Hepatocyte (in vitro differentiated cells): ENCODE results near the gene ACER1. TPM values are rescaled to one million over a fixed set of nuclear protein-coding genes. Genes with fewer than 3 reads are reported as not detected.
"Not testable (repeated sequence)": the region's sequence is repeated elsewhere in the genome, so short reads cannot be mapped to it uniquely, and the experiment has no call there.

Experiments used
- DNase-seq: peaks from one replicate; pipeline ENCODE4 v3.0.0-alpha.2; 2016; ENCODE audit warnings: low spot score
- H2AFZ ChIP-seq: fragments of 200-600 bp; sonication (generic); 2 replicates; pipeline ENCODE4 v1.6.0; 2016; ENCODE audit warnings: antibody characterized with exemption, mild to moderate bottlenecking
- H3K27ac ChIP-seq: fragments of 200-600 bp; sonication (generic); 2 replicates; pipeline ENCODE4 v1.5.1; 2016; ENCODE audit warnings: mild to moderate bottlenecking
- H3K27me3 ChIP-seq: fragments of 200-600 bp; sonication (generic); 2 replicates; pipeline ENCODE4 v1.6.1; 2016
- H3K36me3 ChIP-seq: fragments of 200-600 bp; sonication (generic); replicated peaks from 2 replicates; pipeline ENCODE4 v1.5.1; 2016; ENCODE audit warnings: low read depth; ENCODE audit not compliant: insufficient read depth
- H3K4me1 ChIP-seq: fragments of 200-600 bp; sonication (generic); 2 replicates; pipeline ENCODE4 v1.5.1; 2016; ENCODE audit warnings: mild to moderate bottlenecking, moderate library complexity; ENCODE audit not compliant: insufficient read depth
- H3K4me2 ChIP-seq: fragments of 200-600 bp; sonication (generic); 2 replicates; pipeline ENCODE4 v1.6.0; 2016
- H3K4me3 ChIP-seq: fragments of 200-600 bp; sonication (generic); 2 replicates; pipeline ENCODE4 v1.5.1; 2016; ENCODE audit warnings: mild to moderate bottlenecking
- H3K79me2 ChIP-seq: fragments of 200-600 bp; sonication (generic); 2 replicates; pipeline ENCODE4 v1.6.0; 2017; ENCODE audit warnings: mild to moderate bottlenecking
- H3K9me2 ChIP-seq: fragments of 200-600 bp; sonication (generic); replicated peaks from 2 replicates; pipeline ENCODE4 v1.6.0; 2017; ENCODE audit warnings: mild to moderate bottlenecking; ENCODE audit not compliant: insufficient read depth
- H3K9me3 ChIP-seq: fragments of 200-600 bp; sonication (generic); 2 replicates; pipeline ENCODE4 v1.5.1; 2016; ENCODE audit warnings: low read depth, mild to moderate bottlenecking
- H4K20me1 ChIP-seq: fragments of 200-600 bp; sonication (generic); 2 replicates; pipeline ENCODE4 v1.6.0; 2016; ENCODE audit warnings: mild to moderate bottlenecking; ENCODE audit not compliant: insufficient read depth, poor library complexity, severe bottlenecking
- EZH2 ChIP-seq: fragments of 200-600 bp; sonication (generic); IDR thresholded peaks from 2 replicates; pipeline ENCODE4 v1.6.1; 2016; ENCODE audit warnings: antibody characterized with exemption, mild to moderate bottlenecking, borderline replicate concordance
- EZH2phosphoT487 ChIP-seq: fragments of 200-600 bp; sonication (generic); IDR thresholded peaks from one replicate; pipeline ENCODE4 v1.6.1; 2018; ENCODE audit warnings: antibody characterized with exemption, mild to moderate bottlenecking, low read depth, moderate library complexity; ENCODE audit not compliant: unreplicated experiment, severe bottlenecking
- WGBS: methylation state at CpG from one replicate; pipeline ENCODE4 v1.1.6; 2016; ENCODE audit warnings: low lambda C conversion rate; ENCODE audit errors: missing lambda C conversion rate; 5-methylcytosine and 5-hydroxymethylcytosine counted together
- polyA plus RNA-seq: library from polyadenylated mRNA; unstranded; fragments of >200 nt; fragmentation: Nextera tagmentation; extraction: Ambion mirVana; gene quantifications from 2 replicates; pipeline ENCODE4 v1.2.1, GENCODE V29; 2016
- total RNA-seq: library from RNA; depleted of rRNA; stranded (reverse); fragments of >200 nt; gene quantifications from 2 replicates; pipeline ENCODE4 v1.2.3, GENCODE V29; 2014
- TF ChIP-seq, protein P1 (sequence below): fragments of 200-600 bp; sonication (generic); IDR thresholded peaks from 2 replicates; pipeline ENCODE4 v1.5.1; 2016; ENCODE audit warnings: antibody characterized with exemption, mild to moderate bottlenecking; ENCODE audit not compliant: poor library complexity

ACER1 gene
- total and polyA plus RNA-seq, 2 experiments from 2014 or later, result not detected

GRCh38 chr19:6288737-6289136, 44.7 kb downstream of the ACER1 start:
- Histone ChIP-seq H3K4me1 (no peaks in the 10 kb centered on the region), H3K79me2 (no peaks in the 10 kb centered on the region), H3K9me3 (no peaks in the 10 kb centered on the region), H3K9me2 (no peaks in the 10 kb centered on the region), H3K4me2 (no peak overlapping the region), H3K27me3 (no peaks in the 10 kb centered on the region), H3K36me3 (no peaks in the 10 kb centered on the region), H3K27ac (no peak overlapping the region), H4K20me1 (no peaks in the 10 kb centered on the region), H2AFZ (no peak overlapping the region), H3K4me3 (no peak overlapping the region)
- no peak for TF ChIP-seq EZH2
- TF ChIP-seq, protein P1, sequence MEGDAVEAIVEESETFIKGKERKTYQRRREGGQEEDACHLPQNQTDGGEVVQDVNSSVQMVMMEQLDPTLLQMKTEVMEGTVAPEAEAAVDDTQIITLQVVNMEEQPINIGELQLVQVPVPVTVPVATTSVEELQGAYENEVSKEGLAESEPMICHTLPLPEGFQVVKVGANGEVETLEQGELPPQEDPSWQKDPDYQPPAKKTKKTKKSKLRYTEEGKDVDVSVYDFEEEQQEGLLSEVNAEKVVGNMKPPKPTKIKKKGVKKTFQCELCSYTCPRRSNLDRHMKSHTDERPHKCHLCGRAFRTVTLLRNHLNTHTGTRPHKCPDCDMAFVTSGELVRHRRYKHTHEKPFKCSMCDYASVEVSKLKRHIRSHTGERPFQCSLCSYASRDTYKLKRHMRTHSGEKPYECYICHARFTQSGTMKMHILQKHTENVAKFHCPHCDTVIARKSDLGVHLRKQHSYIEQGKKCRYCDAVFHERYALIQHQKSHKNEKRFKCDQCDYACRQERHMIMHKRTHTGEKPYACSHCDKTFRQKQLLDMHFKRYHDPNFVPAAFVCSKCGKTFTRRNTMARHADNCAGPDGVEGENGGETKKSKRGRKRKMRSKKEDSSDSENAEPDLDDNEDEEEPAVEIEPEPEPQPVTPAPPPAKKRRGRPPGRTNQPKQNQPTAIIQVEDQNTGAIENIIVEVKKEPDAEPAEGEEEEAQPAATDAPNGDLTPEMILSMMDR, result no peak
- TF ChIP-seq EZH2phosphoT487, result no peak
- 94% methylated on average over 1 of the region's 1 CpG for WGBS
- DNase-seq, result no peak

DNA sequence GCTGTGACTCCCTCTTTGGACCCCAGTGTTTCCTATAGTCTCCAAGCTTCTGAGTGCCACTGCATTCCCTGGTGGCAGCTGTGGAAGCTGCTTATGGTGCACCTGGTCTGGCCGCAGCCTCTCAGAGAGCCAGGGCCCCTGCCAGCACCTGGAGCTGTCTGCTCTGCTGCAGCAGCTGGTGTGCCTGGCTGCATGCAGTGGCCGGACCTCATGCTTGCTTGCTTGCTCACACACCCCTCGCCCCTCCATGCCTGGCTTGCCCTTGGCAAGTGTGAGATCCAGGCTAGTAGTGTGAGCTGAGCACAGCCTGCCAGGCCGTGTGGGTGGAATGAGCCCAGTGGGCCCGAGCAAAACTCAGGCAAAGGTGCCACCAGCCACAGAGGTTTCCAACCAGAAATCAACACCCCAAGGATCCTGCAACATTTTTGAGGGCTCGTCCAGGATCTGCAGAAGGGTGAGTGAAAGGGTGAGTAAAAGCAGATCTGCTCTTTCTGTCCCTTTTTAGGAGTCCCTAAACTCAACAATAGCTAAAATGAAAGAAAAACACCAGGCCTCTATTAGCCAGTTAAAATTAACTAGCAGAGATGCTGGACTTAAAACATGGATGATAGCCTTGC, 46.0 kb downstream of the ACER1 start:
- Histone ChIP-seq H2AFZ (no peak overlapping the region), H3K27me3 (no peaks in the 10 kb centered on the region), H3K27ac (no peak overlapping the region), H3K4me1 (no peaks in the 10 kb centered on the region), H4K20me1 (no peaks in the 10 kb centered on the region), H3K4me2 (no peak overlapping the region), H3K36me3 (no peaks in the 10 kb centered on the region), H3K79me2 (no peaks in the 10 kb centered on the region), H3K4me3 (no peak overlapping the region), H3K9me3 (no peaks in the 10 kb centered on the region), H3K9me2 (no peaks in the 10 kb centered on the region)
- 74% methylated on average over 6 of the region's 6 CpGs for WGBS
- no peak for DNase-seq
- TF ChIP-seq EZH2 (no peak), EZH2phosphoT487 (no peak)
- TF ChIP-seq, protein P1, result no peak

GRCh38 chr19:6286676-6287075, 46.7 kb downstream of the ACER1 start:
- H3K9me2 ChIP-seq, result no peaks in the 10 kb centered on the region
- WGBS, result 79% methylated on average over 4 of the region's 4 CpGs
- no peaks in the 10 kb centered on the region for H3K27me3 ChIP-seq
- no peak overlapping the region for H3K4me2 ChIP-seq
- no peak for DNase-seq
- no peak overlapping the region for H3K4me3 ChIP-seq
- H3K27ac ChIP-seq, result no peak overlapping the region
- TF ChIP-seq, protein P1, result no peak
- TF ChIP-seq EZH2phosphoT487 (no peak), EZH2 (no peak)
- no peaks in the 10 kb centered on the region for H3K79me2 ChIP-seq
- H3K4me1 ChIP-seq, result no peaks in the 10 kb centered on the region
- H3K9me3 ChIP-seq, result no peaks in the 10 kb centered on the region
- H4K20me1 ChIP-seq, result no peaks in the 10 kb centered on the region
- H2AFZ ChIP-seq, result no peak overlapping the region
- H3K36me3 ChIP-seq, result no peaks in the 10 kb centered on the region

GRCh38 chr19:6282393-6282792, 51.0 kb downstream of the ACER1 start:
- Histone ChIP-seq H3K79me2 (peaks cover 21% of the 10 kb centered on the region), H3K4me1 (peaks cover 14% of the 10 kb centered on the region), H4K20me1 (peaks cover 16% of the 10 kb centered on the region)
- not testable (repeated sequence) for H3K27ac ChIP-seq, H3K36me3 ChIP-seq, H3K9me3 ChIP-seq, H3K27me3 ChIP-seq, DNase-seq, H2AFZ ChIP-seq, H3K4me2 ChIP-seq, H3K4me3 ChIP-seq, H3K9me2 ChIP-seq
- 85% methylated on average over 6 of the region's 6 CpGs for WGBS
